HepG2 (cell line): ENCODE measurements around the gene MARCHF4. TPM values are rescaled to one million over a fixed set of nuclear protein-coding genes. Genes with fewer than 3 reads are reported as not detected.

Source experiments
- ARID2 ChIP-seq: sonication (generic); formaldehyde crosslinking; IDR thresholded peaks from 2 replicates; pipeline ENCODE4 v1.8.1; 2022; ENCODE audit warnings: mild to moderate bottlenecking, missing genetic modification reagents, borderline replicate concordance
- ARNT2 ChIP-seq: sonication (generic); formaldehyde crosslinking; IDR thresholded peaks from 2 replicates; pipeline ENCODE4 v1.8.0; 2022; ENCODE audit warnings: mild to moderate bottlenecking, low read depth, missing genetic modification reagents, moderate library complexity
- BRD4 ChIP-seq: sonication (generic); formaldehyde crosslinking; IDR thresholded peaks from 2 replicates; pipeline ENCODE4 v1.4.0; 2020; ENCODE audit warnings: missing genetic modification reagents
- CREM ChIP-seq, 2 experiments: sonication (generic) in 1 of 2; formaldehyde crosslinking in 1 of 2; IDR thresholded peaks; 2 replicates each; pipeline versions ENCODE4 v1.4.0 to v1.6.1; 2016 to 2020; ENCODE audit warnings: antibody characterized with exemption in 1 of 2, mild to moderate bottlenecking in 1 of 2, missing genetic modification reagents in 1 of 2
- FUBP1 ChIP-seq: sonication (generic); formaldehyde crosslinking; IDR thresholded peaks from 2 replicates; pipeline ENCODE4 v1.5.1; 2020; ENCODE audit warnings: missing genetic modification reagents, mild to moderate bottlenecking, borderline replicate concordance
- HNF4G ChIP-seq, 2 experiments: sonication (generic) in 1 of 2; formaldehyde crosslinking in 1 of 2; IDR thresholded peaks; 2 replicates each; pipeline versions ENCODE4 v1.4.0 to v1.6.1; 2011 to 2020; ENCODE audit warnings: borderline replicate concordance in 2 of 2, low read depth in 2 of 2, mild to moderate bottlenecking in 2 of 2, low read length in 1 of 2, missing genetic modification reagents in 1 of 2, moderate library complexity in 1 of 2
- ISL2 ChIP-seq: sonication (generic); formaldehyde crosslinking; IDR thresholded peaks from 2 replicates; pipeline ENCODE4 v1.5.0; 2020; ENCODE audit warnings: missing genetic modification reagents
- KLF15 ChIP-seq: sonication (generic); formaldehyde crosslinking; IDR thresholded peaks from 2 replicates; pipeline ENCODE4 v1.8.1; 2023; ENCODE audit warnings: borderline replicate concordance, mild to moderate bottlenecking, inconsistent platforms, missing genetic modification reagents, mixed read lengths
- NR2F6 ChIP-seq, 2 experiments: IDR thresholded peaks; 2 replicates each; pipeline ENCODE4 v1.6.1; 2016; ENCODE audit warnings: antibody characterized with exemption in 1 of 2, mild to moderate bottlenecking in 1 of 2
- PATZ1 ChIP-seq: sonication (generic); formaldehyde crosslinking; IDR thresholded peaks from 2 replicates; pipeline ENCODE4 v1.4.0; 2020; ENCODE audit warnings: missing genetic modification reagents
- SALL2 ChIP-seq: sonication (generic); formaldehyde crosslinking; IDR thresholded peaks from 2 replicates; pipeline ENCODE4 v1.8.1; 2023; ENCODE audit warnings: mild to moderate bottlenecking, missing genetic modification reagents, inconsistent platforms
- SMC3 ChIP-seq: IDR thresholded peaks from 2 replicates; pipeline ENCODE4 v1.6.1; 2011; ENCODE audit warnings: low read length, improper control_type of control experiment
- TARDBP ChIP-seq: sonication (generic); formaldehyde crosslinking; IDR thresholded peaks from 2 replicates; pipeline ENCODE4 v1.8.0; 2022; ENCODE audit warnings: mild to moderate bottlenecking, missing genetic modification reagents
- TP53 ChIP-seq: sonication (generic); formaldehyde crosslinking; conservative IDR thresholded peaks from 2 replicates; pipeline ENCODE4 v1.4.0; 2020; ENCODE audit warnings: missing genetic modification reagents
- ZBTB10 ChIP-seq: sonication (generic); formaldehyde crosslinking; IDR thresholded peaks from 2 replicates; pipeline ENCODE4 v1.4.0; 2020; ENCODE audit warnings: missing genetic modification reagents, borderline replicate concordance
- ZBTB25 ChIP-seq: IDR thresholded peaks from 2 replicates; pipeline ENCODE4 v1.6.1; 2018; ENCODE audit warnings: missing genetic modification reagents
- ZFAT ChIP-seq: sonication (generic); formaldehyde crosslinking; conservative IDR thresholded peaks from 2 replicates; pipeline ENCODE4 v1.8.1; 2023; ENCODE audit warnings: missing genetic modification reagents, inconsistent platforms
- ZMYM4 ChIP-seq: sonication (generic); formaldehyde crosslinking; IDR thresholded peaks from 2 replicates; pipeline ENCODE4 v1.8.1; 2023; ENCODE audit warnings: mild to moderate bottlenecking, missing genetic modification reagents
- ZNF263 ChIP-seq: sonication (generic); formaldehyde crosslinking; IDR thresholded peaks from 2 replicates; pipeline ENCODE4 v1.4.0; 2020; ENCODE audit warnings: missing genetic modification reagents
- ZNF598 ChIP-seq: sonication (generic); formaldehyde crosslinking; IDR thresholded peaks from 2 replicates; pipeline ENCODE4 v1.5.1; 2020; ENCODE audit warnings: mild to moderate bottlenecking, missing genetic modification reagents, borderline replicate concordance
- ZNF678 ChIP-seq: sonication (generic); formaldehyde crosslinking; IDR thresholded peaks from 2 replicates; pipeline ENCODE4 v1.4.0; 2020; ENCODE audit warnings: mild to moderate bottlenecking, missing genetic modification reagents
- ZNF788 ChIP-seq: sonication (generic); formaldehyde crosslinking; IDR thresholded peaks from 2 replicates; pipeline ENCODE4 v1.5.0; 2020; ENCODE audit warnings: mild to moderate bottlenecking, missing genetic modification reagents, borderline replicate concordance
- polyA plus RNA-seq, 8 experiments: library from polyadenylated mRNA; depleted of rRNA in 3 of 8; stranded (reverse) in 7 of 8; unstranded in 1 of 8; fragments of >200 nt; fragmentation: Illumina TruSeq in 4 of 8; extraction: Trizol in 4 of 8; gene quantifications; 2 replicates each; pipeline versions ENCODE4 v1.2.1 to v1.2.3, GENCODE V29; 2011 to 2016; ENCODE audit warnings: low read depth in 4 of 8, missing spikeins in 1 of 8, mixed read lengths in 1 of 8; ENCODE audit not compliant: insufficient read depth in 1 of 8
- total RNA-seq, 5 experiments: library from RNA; depleted of rRNA; stranded (reverse); fragments of >200 nt; fragmentation: Illumina TruSeq; extraction: Trizol; gene quantifications; 2 replicates each; pipeline ENCODE4 v1.2.3, GENCODE V29; 2016; ENCODE audit warnings: low read depth in 1 of 5

The MARCHF4 gene
- total and polyA plus RNA-seq, 2 of the 13 experiments (the other 11 are each of a cell fraction or from before 2014, with no cell fraction given), result not detected

- no peak for TF ChIP-seq FUBP1 (CRISPR knock-in tag)
- no peak for TF ChIP-seq SMC3
- peak; percentile 76 for TF ChIP-seq NR2F6 (IDR thresholded peaks at IDR 0.05)
- peak; percentile 66 for TF ChIP-seq NR2F6 (CRISPR knock-in tag; IDR thresholded peaks at IDR 0.05)
- TF ChIP-seq ZMYM4, result peak; percentile 51; the same call in 1 of the 2 replicates
- no peak for TF ChIP-seq TP53 (CRISPR knock-in tag)
- peak; percentile 54; the same call in 1 of the 2 replicates for TF ChIP-seq TARDBP
- peak; percentile 34; the same call in 1 of the 2 replicates for TF ChIP-seq HNF4G (IDR thresholded peaks at IDR 0.05; ENCODE audit: borderline replicate concordance, low read depth, low read length)
- TF ChIP-seq HNF4G (CRISPR knock-in tag; IDR thresholded peaks at IDR 0.05; ENCODE audit: borderline replicate concordance, low read depth), result no peak
- no peak for TF ChIP-seq PATZ1 (CRISPR knock-in tag)
- no peak for TF ChIP-seq ZFAT (CRISPR knock-in tag)
- no peak for TF ChIP-seq ZNF263 (CRISPR knock-in tag)
- no peak for TF ChIP-seq ARID2 (CRISPR knock-in tag)
- no peak for TF ChIP-seq ARNT2 (CRISPR knock-in tag)
- TF ChIP-seq BRD4, result no peak
- TF ChIP-seq ZBTB10 (CRISPR knock-in tag), result no peak
- no peak for TF ChIP-seq KLF15 (CRISPR knock-in tag)
- peak; percentile 45; the same call in 1 of the 2 replicates for TF ChIP-seq ISL2 (CRISPR knock-in tag)
- TF ChIP-seq ZBTB25 (CRISPR knock-in tag), result no peak
- TF ChIP-seq ZNF598 (CRISPR knock-in tag), result no peak
- no peak for TF ChIP-seq SALL2 (CRISPR knock-in tag)
- TF ChIP-seq ZNF678 (CRISPR knock-in tag), result no peak
- TF ChIP-seq ZNF788 (CRISPR knock-in tag), result peak; percentile 39; the same call in 1 of the 2 replicates
- TF ChIP-seq CREM (IDR thresholded peaks at IDR 0.05), result no peak
- TF ChIP-seq CREM (CRISPR knock-in tag; IDR thresholded peaks at IDR 0.05), result no peak
Measured at GRCh38 chr2:216414772-216415319, 42.6 kb upstream of the MARCHF4 start (continued).
